Loucy (cell line): ENCODE data around the gene RAVER2.

Experiments used
- H2AFZ ChIP-seq: fragments of 200-600 bp; sonication (generic); 2 replicates; pipeline ENCODE4 v1.6.0; 2016; ENCODE audit warnings: antibody characterized with exemption, mild to moderate bottlenecking, low read length, moderate library complexity
- H3F3A ChIP-seq: fragments of 200-600 bp; 2 replicates; pipeline ENCODE4 v1.6.0; 2016; ENCODE audit warnings: antibody characterized with exemption, low read depth, mild to moderate bottlenecking
- H3K27me3 ChIP-seq: fragments of 200-600 bp; sonication (generic); 2 replicates; pipeline ENCODE4 v1.6.1; 2014; ENCODE audit warnings: low read length, mild to moderate bottlenecking; ENCODE audit not compliant: insufficient read depth, poor library complexity, severe bottlenecking
- H3K36me3 ChIP-seq: fragments of 200-600 bp; sonication (generic); 2 replicates; pipeline ENCODE4 v1.6.1; 2016; ENCODE audit warnings: low read length; ENCODE audit not compliant: insufficient read depth
- H3K4me1 ChIP-seq: fragments of 200-600 bp; sonication (generic); 2 replicates; pipeline ENCODE4 v1.5.1; 2014; ENCODE audit warnings: low read length, mild to moderate bottlenecking; ENCODE audit not compliant: insufficient read depth, poor library complexity, severe bottlenecking
- H3K4me2 ChIP-seq: fragments of 200-600 bp; sonication (generic); 2 replicates; pipeline ENCODE4 v1.6.0; 2014; ENCODE audit warnings: antibody characterized with exemption, low read length, low read depth, mild to moderate bottlenecking; ENCODE audit not compliant: poor library complexity, severe bottlenecking
- H3K4me3 ChIP-seq: fragments of 200-600 bp; sonication (generic); 2 replicates; pipeline ENCODE4 v1.5.1; 2014; ENCODE audit warnings: low read length, mild to moderate bottlenecking, mixed read lengths; ENCODE audit not compliant: poor library complexity, severe bottlenecking
- H3K79me2 ChIP-seq: fragments of 200-600 bp; sonication (generic); 2 replicates; pipeline ENCODE4 v1.6.1; 2014; ENCODE audit warnings: low read length; ENCODE audit not compliant: insufficient read depth
- H3K9ac ChIP-seq: fragments of 200-600 bp; sonication (generic); 2 replicates; pipeline ENCODE4 v1.6.0; 2014; ENCODE audit warnings: mild to moderate bottlenecking, low read depth, low read length, moderate library complexity; ENCODE audit not compliant: poor library complexity, severe bottlenecking
- H3K9me2 ChIP-seq: fragments of 200-600 bp; sonication (generic); replicated peaks from 2 replicates; pipeline ENCODE4 v1.6.1; 2016; ENCODE audit warnings: low read depth, low read length, mixed read lengths
- H3K9me3 ChIP-seq: fragments of 200-600 bp; sonication (generic); 2 replicates; pipeline ENCODE4 v1.6.1; 2014; ENCODE audit warnings: mild to moderate bottlenecking, antibody characterized with exemption, low read length, low read depth; ENCODE audit not compliant: insufficient read depth
- H4K20me1 ChIP-seq: fragments of 200-600 bp; sonication (generic); 2 replicates; pipeline ENCODE4 v1.6.0; 2014; ENCODE audit warnings: antibody characterized with exemption, low read length, mild to moderate bottlenecking; ENCODE audit not compliant: insufficient read depth, poor library complexity, severe bottlenecking
- CTCF ChIP-seq: fragments of 200-600 bp; sonication (generic); conservative IDR thresholded peaks from 2 replicates; pipeline ENCODE4 v1.5.1; 2014; ENCODE audit warnings: mild to moderate bottlenecking, antibody characterized with exemption, low read length
- EZH2phosphoT487 ChIP-seq: fragments of 200-600 bp; IDR thresholded peaks from 2 replicates; pipeline ENCODE4 v1.6.1; 2018; ENCODE audit warnings: antibody characterized with exemption, mild to moderate bottlenecking, moderate library complexity, borderline replicate concordance

RAVER2 gene

GRCh38 chr1:64765012-64765411, 20.1 kb downstream of the RAVER2 start:
- Histone ChIP-seq H4K20me1 (no peaks in the 10 kb centered on the region), H3K27me3 (no peaks in the 10 kb centered on the region), H3K9ac (no peak overlapping the region), H3K4me1 (peaks cover 3% of the 10 kb centered on the region), H3K36me3 (peaks cover 11% of the 10 kb centered on the region), H3F3A (no peaks in the 10 kb centered on the region), H2AFZ (no peak overlapping the region), H3K79me2 (peaks cover 58% of the 10 kb centered on the region; the same call in 1 of the 2 replicates), H3K9me2 (no peaks in the 10 kb centered on the region), H3K4me2 (no peak overlapping the region), H3K4me3 (no peak overlapping the region), H3K9me3 (no peaks in the 10 kb centered on the region)
- TF ChIP-seq CTCF, result no peak
- TF ChIP-seq EZH2phosphoT487, result no peak

- no peaks in the 10 kb centered on the region for H3F3A ChIP-seq
- peaks cover 5% of the 10 kb centered on the region for H3K4me1 ChIP-seq
- peaks cover 19% of the 10 kb centered on the region for H3K36me3 ChIP-seq
- peaks cover 50% of the 10 kb centered on the region; the same call in 1 of the 2 replicates for H3K79me2 ChIP-seq
- TF ChIP-seq EZH2phosphoT487, result no peak
- no peak for TF ChIP-seq CTCF
- H3K9me3 ChIP-seq, result no peaks in the 10 kb centered on the region
- H3K4me2 ChIP-seq, result no peak overlapping the region
- H2AFZ ChIP-seq, result no peak overlapping the region
- no peaks in the 10 kb centered on the region for H3K9me2 ChIP-seq
- H3K9ac ChIP-seq, result no peak overlapping the region
- no peaks in the 10 kb centered on the region for H3K27me3 ChIP-seq
- no peaks in the 10 kb centered on the region for H4K20me1 ChIP-seq
- no peak overlapping the region for H3K4me3 ChIP-seq
These were observed 21.0 kb downstream of the RAVER2 start for GRCh38 chr1:64765826-64766225.

- no peak overlapping the region for H3K4me3 ChIP-seq
- no peaks in the 10 kb centered on the region for H4K20me1 ChIP-seq
- H3K9ac ChIP-seq, result no peak overlapping the region
- H3K4me1 ChIP-seq, result peaks cover 5% of the 10 kb centered on the region
- no peaks in the 10 kb centered on the region for H3K9me2 ChIP-seq
- no peaks in the 10 kb centered on the region for H3F3A ChIP-seq
- TF ChIP-seq CTCF, result no peak
- TF ChIP-seq EZH2phosphoT487, result no peak
- peaks cover 25% of the 10 kb centered on the region for H3K36me3 ChIP-seq
- no peaks in the 10 kb centered on the region for H3K9me3 ChIP-seq
- H2AFZ ChIP-seq, result no peak overlapping the region
- H3K79me2 ChIP-seq, result peaks cover 46% of the 10 kb centered on the region; the same call in 1 of the 2 replicates
- no peaks in the 10 kb centered on the region for H3K27me3 ChIP-seq
- no peak overlapping the region for H3K4me2 ChIP-seq
These were observed 21.6 kb downstream of the RAVER2 start for GRCh38 chr1:64766429-64766828.
